Rectal smooth muscle tissue (tissue), 1 donor: ENCODE results near the gene TUBA3C.
"Not testable (repeated sequence)": the region's sequence is repeated elsewhere in the genome, so short reads cannot be mapped to it uniquely, and the experiment has no call there.

Experiments
- H3K27ac ChIP-seq: one replicate; pipeline ENCODE4 v1.7.0; 2013; ENCODE audit warnings: low read depth, low read length, inconsistent platforms
- H3K27me3 ChIP-seq: one replicate; pipeline ENCODE4 v1.7.0; 2013; ENCODE audit warnings: low read length; ENCODE audit not compliant: control insufficient read depth, insufficient read depth
- H3K36me3 ChIP-seq: one replicate; pipeline ENCODE4 v1.7.0; 2013; ENCODE audit warnings: low read length; ENCODE audit not compliant: control insufficient read depth, insufficient read depth
- H3K4me1 ChIP-seq: one replicate; pipeline ENCODE4 v1.7.0; 2013; ENCODE audit warnings: low read length; ENCODE audit not compliant: control insufficient read depth, insufficient read depth
- H3K4me3 ChIP-seq: one replicate; pipeline ENCODE4 v1.7.0; 2013; ENCODE audit warnings: low read length
- H3K9ac ChIP-seq: one replicate; pipeline ENCODE4 v1.7.0; 2013; ENCODE audit warnings: low read length

Gene TUBA3C

DNA sequence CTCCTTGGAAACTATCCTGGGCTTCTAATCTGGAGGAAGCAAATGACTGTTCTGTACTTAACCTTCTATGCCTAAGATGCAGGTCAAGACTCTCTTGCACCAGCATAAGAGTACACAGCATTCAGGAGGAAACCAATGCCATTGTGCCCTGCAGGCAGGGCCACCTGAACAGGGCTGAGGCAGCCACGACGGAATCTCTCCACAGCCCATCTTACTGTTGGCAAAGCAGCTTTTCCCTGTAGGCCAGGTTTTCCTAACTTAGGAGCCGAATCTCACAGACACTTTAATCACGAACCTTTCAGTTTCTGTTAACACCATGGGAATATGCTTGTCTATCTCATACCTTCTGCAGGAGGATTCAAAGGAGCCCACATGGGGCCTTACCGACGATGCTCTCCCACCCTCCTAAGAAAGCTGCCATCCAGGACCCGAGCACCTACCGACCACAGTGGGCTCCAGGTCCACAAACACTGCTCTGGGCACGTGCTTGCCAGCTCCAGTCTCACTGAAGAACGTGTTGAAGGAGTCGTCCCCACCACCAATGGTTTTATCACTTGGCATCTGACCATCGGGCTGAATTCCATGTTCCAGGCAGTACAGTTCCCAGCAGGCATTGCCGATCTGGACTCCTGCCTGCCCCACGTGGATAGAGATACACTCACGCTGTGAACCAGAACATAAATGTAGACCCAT, 2.6 kb downstream of the TUBA3C start:
- Histone ChIP-seq H3K36me3 (no peaks in the 10 kb centered on the region), H3K9ac (no peak overlapping the region), H3K4me1 (no peaks in the 10 kb centered on the region), H3K27ac (no peak overlapping the region), H3K4me3 (no peak overlapping the region), H3K27me3 (no peaks in the 10 kb centered on the region)

- H3K4me1 ChIP-seq, H3K27ac ChIP-seq, H3K4me3 ChIP-seq, H3K36me3 ChIP-seq, H3K27me3 ChIP-seq, H3K9ac ChIP-seq: not testable (repeated sequence)
Measured at GRCh38 chr13:19176981-19177776, 4.4 kb downstream of the TUBA3C start.

GRCh38 chr13:19173752-19174151, 7.9 kb downstream of the TUBA3C start:
- Histone ChIP-seq H3K4me1 (no peaks in the 10 kb centered on the region), H3K4me3 (no peak overlapping the region), H3K27me3 (no peaks in the 10 kb centered on the region), H3K36me3 (no peaks in the 10 kb centered on the region), H3K9ac (no peak overlapping the region), H3K27ac (no peak overlapping the region)

GRCh38 chr13:19172647-19173030, 9.0 kb downstream of the TUBA3C start:
- Histone ChIP-seq H3K27me3 (no peaks in the 10 kb centered on the region), H3K36me3 (no peaks in the 10 kb centered on the region), H3K4me1 (no peaks in the 10 kb centered on the region), H3K27ac (no peak overlapping the region), H3K4me3 (no peak overlapping the region), H3K9ac (no peak overlapping the region)

DNA sequence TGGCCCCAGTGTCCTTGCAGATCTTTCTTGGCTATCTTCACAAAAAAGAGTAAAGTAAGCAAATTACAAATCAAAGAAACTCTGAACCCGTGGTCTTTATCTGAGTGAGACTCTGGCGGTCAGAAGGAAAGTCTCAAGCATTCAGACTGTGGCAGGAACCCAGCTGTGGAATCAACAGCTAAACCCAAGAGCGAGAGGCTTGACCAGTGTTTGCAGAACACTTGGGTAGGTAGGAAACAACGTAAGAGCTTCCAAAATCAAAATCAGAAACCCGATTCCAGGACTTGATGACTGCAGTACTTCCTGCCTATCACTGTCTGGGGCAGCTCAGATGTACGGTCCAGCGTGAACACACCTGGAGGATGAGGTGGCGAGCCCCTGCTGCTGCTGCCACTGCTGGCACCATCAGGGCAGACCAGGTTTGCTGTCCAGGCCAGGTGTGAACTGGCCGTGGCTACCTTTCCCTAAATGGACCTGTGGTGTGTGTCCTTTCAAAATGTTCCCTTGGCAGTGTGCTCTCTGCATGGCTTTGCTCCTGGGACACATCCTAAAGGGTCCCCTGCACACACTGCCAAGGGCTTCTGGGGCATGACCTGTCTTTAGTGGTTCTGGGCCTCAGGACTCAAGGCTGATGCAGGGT, 9.5 kb downstream of the TUBA3C start:
- Histone ChIP-seq H3K27me3 (no peaks in the 10 kb centered on the region), H3K27ac (no peak overlapping the region), H3K36me3 (no peaks in the 10 kb centered on the region), H3K4me3 (no peak overlapping the region), H3K4me1 (no peaks in the 10 kb centered on the region), H3K9ac (no peak overlapping the region)

GRCh38 chr13:19171563-19171962, 10.1 kb downstream of the TUBA3C start:
- no peak overlapping the region for H3K27ac ChIP-seq

DNA sequence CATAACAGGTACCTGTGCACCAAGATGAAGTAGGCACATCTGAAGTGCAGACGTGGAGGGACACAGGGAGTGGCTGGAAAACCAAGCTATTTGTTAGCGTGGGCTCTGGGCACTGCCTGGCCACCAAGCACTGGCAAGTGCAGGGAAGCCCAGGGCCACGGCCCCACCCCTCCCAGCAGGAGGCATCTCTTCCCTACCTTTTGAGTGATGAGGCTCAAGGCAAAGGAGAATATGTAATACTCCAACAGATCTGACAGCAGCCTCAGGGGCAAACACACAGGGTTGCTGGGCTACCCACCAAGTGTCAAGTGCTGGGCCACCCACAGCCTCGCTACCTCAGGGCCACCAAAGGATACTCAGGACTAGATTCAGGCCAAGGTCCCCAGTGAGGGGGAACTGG, 11.6 kb downstream of the TUBA3C start:
- Histone ChIP-seq H3K4me3 (no peak overlapping the region), H3K36me3 (no peaks in the 10 kb centered on the region), H3K9ac (no peak overlapping the region), H3K27ac (no peak overlapping the region), H3K27me3 (no peaks in the 10 kb centered on the region), H3K4me1 (no peaks in the 10 kb centered on the region)

More at GRCh38 chr13:19171563-19171962, 10.1 kb downstream of the TUBA3C start:
- Histone ChIP-seq H3K36me3 (no peaks in the 10 kb centered on the region), H3K4me1 (no peaks in the 10 kb centered on the region), H3K9ac (no peak overlapping the region), H3K27me3 (no peaks in the 10 kb centered on the region), H3K4me3 (no peak overlapping the region)

DNA sequence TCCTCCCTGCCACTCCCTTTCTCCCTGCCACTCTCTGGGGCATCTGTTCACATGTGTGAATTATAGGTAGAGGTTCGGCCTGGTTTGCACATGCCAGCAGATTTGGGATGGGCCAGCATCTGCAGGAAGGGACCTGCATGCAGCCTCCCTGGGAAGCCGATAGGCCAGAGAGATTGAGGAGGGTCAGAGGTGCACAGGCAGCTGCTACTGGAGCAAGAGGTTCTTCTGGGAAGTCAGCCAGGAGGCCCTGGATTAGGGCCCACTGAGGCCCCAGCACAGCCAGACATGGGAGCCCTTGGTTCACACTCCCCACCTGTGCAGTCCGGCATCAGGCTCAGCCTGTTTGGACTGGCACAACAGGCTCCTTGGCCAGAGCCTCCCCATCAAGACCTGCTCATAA, 12.1 kb downstream of the TUBA3C start:
- no peaks in the 10 kb centered on the region for H3K27me3 ChIP-seq
- no peak overlapping the region for H3K27ac ChIP-seq
- no peak overlapping the region for H3K9ac ChIP-seq
- H3K36me3 ChIP-seq = no peaks in the 10 kb centered on the region
- H3K4me1 ChIP-seq = no peaks in the 10 kb centered on the region
- H3K4me3 ChIP-seq = no peak overlapping the region

- no peak overlapping the region for H3K27ac ChIP-seq
- no peak overlapping the region for H3K4me3 ChIP-seq
- H3K27me3 ChIP-seq = no peaks in the 10 kb centered on the region
- H3K9ac ChIP-seq = no peak overlapping the region
- no peaks in the 10 kb centered on the region for H3K4me1 ChIP-seq
- no peaks in the 10 kb centered on the region for H3K36me3 ChIP-seq
Measured at GRCh38 chr13:19161308-19161707, 20.3 kb downstream of the TUBA3C start.

- Histone ChIP-seq H3K36me3 (no peaks in the 10 kb centered on the region), H3K4me1 (no peaks in the 10 kb centered on the region), H3K9ac (no peak overlapping the region), H3K27ac (no peak overlapping the region), H3K4me3 (no peak overlapping the region), H3K27me3 (no peaks in the 10 kb centered on the region)
Measured at GRCh38 chr13:19159761-19160420, 21.7 kb downstream of the TUBA3C start.

GRCh38 chr13:19159181-19159580, 22.4 kb downstream of the TUBA3C start:
- Histone ChIP-seq H3K36me3 (no peaks in the 10 kb centered on the region), H3K27ac (no peak overlapping the region), H3K9ac (no peak overlapping the region), H3K27me3 (no peaks in the 10 kb centered on the region), H3K4me3 (no peak overlapping the region), H3K4me1 (no peaks in the 10 kb centered on the region)

- Histone ChIP-seq H3K4me1 (no peaks in the 10 kb centered on the region), H3K9ac (no peak overlapping the region), H3K36me3 (no peaks in the 10 kb centered on the region), H3K27me3 (no peaks in the 10 kb centered on the region), H3K27ac (no peak overlapping the region), H3K4me3 (no peak overlapping the region)
Measured at GRCh38 chr13:19158526-19159174, 23.0 kb downstream of the TUBA3C start.
